Thymus (tissue), 11 donors: Measurements from ENCODE around the gene OR2G2. TPM values are rescaled to one million over a fixed set of nuclear protein-coding genes. Genes with fewer than 3 reads are reported as not detected.

ENCODE experiments used
- DNase-seq, 9 donors: peaks; one replicate each; pipeline ENCODE4 v3.0.0-alpha.2; 2013; ENCODE audit warnings: low spot score in 9 of 9, low read depth in 6 of 9, missing footprints in 1 of 9
- H3K27ac ChIP-seq, 2 donors: one replicate each; pipeline ENCODE4 v1.5.1; 2013; ENCODE audit warnings: control low read depth in 1 of 2, low read depth in 1 of 2, low read length in 1 of 2, mild to moderate bottlenecking in 1 of 2, moderate library complexity in 1 of 2
- H3K27me3 ChIP-seq, 2 donors: one replicate each; pipeline ENCODE4 v1.5.1; 2013; ENCODE audit warnings: low read length in 1 of 2; ENCODE audit not compliant: control insufficient read depth in 2 of 2, insufficient read depth in 1 of 2
- H3K36me3 ChIP-seq, 2 donors: one replicate each; pipeline ENCODE4 v1.5.1; 2013; ENCODE audit warnings: low read length in 1 of 2, mild to moderate bottlenecking in 1 of 2, moderate library complexity in 1 of 2; ENCODE audit not compliant: control insufficient read depth in 2 of 2, insufficient read depth in 2 of 2
- H3K4me1 ChIP-seq, 2 donors: one replicate each; pipeline ENCODE4 v1.5.1; 2013; ENCODE audit warnings: low read length in 2 of 2; ENCODE audit not compliant: control insufficient read depth in 2 of 2, insufficient read depth in 2 of 2
- H3K4me3 ChIP-seq, 2 donors: one replicate each; pipeline ENCODE4 v1.5.1; 2013; ENCODE audit warnings: low read length in 2 of 2, control low read depth in 1 of 2, mild to moderate bottlenecking in 1 of 2
- H3K9me3 ChIP-seq, 2 donors: one replicate each; pipeline ENCODE4 v1.5.1; 2013; ENCODE audit warnings: low read length in 1 of 2, mild to moderate bottlenecking in 1 of 2; ENCODE audit not compliant: control insufficient read depth in 2 of 2, insufficient read depth in 1 of 2
- WGBS: extraction: QIAGEN DNeasy Blood & Tissue Kit; methylation state at CpG from one replicate; pipeline ENCODE4 v1.1.7; 2013; 5-methylcytosine and 5-hydroxymethylcytosine counted together
- polyA plus RNA-seq: library from polyadenylated mRNA; stranded (reverse); fragments of 200-250 nt; gene quantifications from one replicate; pipeline ENCODE4 v1.2.3, GENCODE V29; 2013
- total RNA-seq: library from RNA; stranded (reverse); fragments of 120-200 nt; gene quantifications from one replicate; pipeline ENCODE4 v1.2.4, GENCODE V29; 2013
- donor health status: healthy.

Gene OR2G2
- total and polyA plus RNA-seq, 2 donors = 0.05 TPM; not detected in 1

DNA sequence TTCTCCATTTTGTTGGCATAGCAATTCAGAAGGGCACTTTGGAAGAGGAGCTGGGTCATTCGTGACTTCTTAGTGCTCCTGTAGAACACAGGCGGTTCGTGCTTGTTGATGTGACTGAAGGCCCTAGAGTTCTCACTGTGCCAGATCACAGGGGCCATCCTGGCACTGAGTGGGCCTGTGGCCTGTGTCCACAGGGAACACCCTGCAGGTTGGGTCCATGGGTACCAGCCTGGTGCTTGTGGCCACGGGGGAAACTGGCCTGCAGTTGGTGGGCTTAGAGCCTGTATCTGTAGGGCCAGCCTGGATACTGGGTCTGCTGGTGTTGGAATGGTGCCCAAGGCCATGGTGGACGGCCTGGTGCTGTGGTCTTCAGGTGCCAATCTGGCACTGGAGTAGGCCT lies 26.5 kb downstream of the OR2G2 start:
- no peaks in the 10 kb centered on the region for H3K36me3 ChIP-seq
- no peaks in the 10 kb centered on the region for H3K9me3 ChIP-seq
- H3K27ac ChIP-seq = no peak overlapping the region
- 95% methylated on average over 5 of the region's 5 CpGs for WGBS
- H3K4me1 ChIP-seq = no peaks in the 10 kb centered on the region
- no peak for DNase-seq
- H3K27me3 ChIP-seq = no peaks in the 10 kb centered on the region
- no peak overlapping the region for H3K4me3 ChIP-seq

DNA sequence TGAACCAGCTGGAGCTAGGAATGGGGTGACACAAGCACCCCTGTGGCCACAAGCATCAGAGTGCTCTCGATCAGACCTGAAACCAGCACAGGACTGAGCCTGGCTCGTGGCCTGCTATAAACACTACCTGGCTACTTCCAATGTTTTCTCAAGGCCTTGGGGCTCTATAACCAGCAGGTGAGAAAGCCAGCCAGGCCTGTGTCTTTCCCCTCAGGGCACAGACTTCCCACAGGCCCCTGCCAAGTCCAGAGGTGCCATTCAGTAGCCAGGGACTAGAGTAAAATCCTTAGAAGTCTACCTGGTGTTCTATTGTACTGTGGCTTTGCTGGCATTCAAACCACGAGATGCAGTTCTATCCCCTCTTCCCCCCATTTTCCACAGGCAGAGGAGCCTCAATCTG lies 39.8 kb downstream of the OR2G2 start:
- DNase-seq = no peak
- H3K4me1 ChIP-seq = no peaks in the 10 kb centered on the region
- WGBS = 63% methylated on average over 3 of the region's 3 CpGs
- H3K27ac ChIP-seq = no peak overlapping the region
- H3K4me3 ChIP-seq = no peak overlapping the region
- H3K9me3 ChIP-seq = no peaks in the 10 kb centered on the region
- no peaks in the 10 kb centered on the region for H3K36me3 ChIP-seq
- no peaks in the 10 kb centered on the region for H3K27me3 ChIP-seq

DNA sequence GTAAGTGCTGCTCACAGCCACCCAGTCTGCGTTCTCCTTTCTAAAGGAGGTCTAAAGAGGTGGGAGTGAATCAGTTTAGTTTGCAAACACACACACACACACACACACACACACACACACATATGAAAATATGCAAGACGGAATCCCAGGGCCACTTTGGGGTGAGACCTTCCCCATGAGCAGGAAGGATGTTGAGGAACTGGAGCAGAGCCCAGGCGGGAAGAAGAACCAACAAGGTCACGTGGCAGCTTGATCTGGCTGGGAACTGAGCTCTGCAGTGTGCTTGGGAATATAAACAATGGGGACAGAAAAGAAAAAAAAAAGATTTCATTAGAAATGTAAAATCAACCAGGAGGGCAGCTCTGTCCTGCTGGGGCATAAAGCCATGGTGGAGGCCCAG lies 49.9 kb downstream of the OR2G2 start:
- Histone ChIP-seq H3K36me3 (no peaks in the 10 kb centered on the region), H3K27ac (no peak overlapping the region), H3K9me3 (peaks cover 0 to 5% of the 10 kb centered on the region in 2 donors), H3K4me1 (peaks cover 0 to 7% of the 10 kb centered on the region in 2 donors), H3K27me3 (peaks cover 0 to 9% of the 10 kb centered on the region in 2 donors), H3K4me3 (no peak overlapping the region)
- DNase-seq = no peak
- WGBS = 96% methylated on average over 4 of the region's 4 CpGs

DNA sequence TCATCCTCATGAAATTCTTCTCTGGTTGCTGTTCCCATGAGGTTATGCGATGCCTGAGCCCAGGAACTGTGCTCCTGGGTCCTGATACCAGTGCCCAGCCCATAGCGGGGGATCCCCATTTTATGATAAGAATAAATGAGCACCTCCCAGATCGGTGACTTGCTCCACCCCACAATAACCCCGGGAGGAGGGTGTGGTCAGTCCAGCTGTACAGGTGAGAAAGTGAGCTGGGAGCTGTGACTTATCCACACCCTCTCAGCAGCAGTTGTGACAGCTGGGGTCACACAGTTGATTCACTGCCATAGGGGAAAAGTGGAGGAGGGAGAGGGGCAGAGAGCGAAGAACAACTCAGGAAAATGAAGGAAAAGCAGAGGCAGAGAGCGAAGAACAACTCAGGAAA lies 50.6 kb downstream of the OR2G2 start:
- Histone ChIP-seq H3K27me3 (peaks cover 0 to 9% of the 10 kb centered on the region in 2 donors), H3K4me1 (peaks cover 0 to 7% of the 10 kb centered on the region in 2 donors), H3K9me3 (peaks cover 0 to 5% of the 10 kb centered on the region in 2 donors), H3K27ac (no peak overlapping the region), H3K4me3 (no peak overlapping the region), H3K36me3 (no peaks in the 10 kb centered on the region)
- DNase-seq = no peak
- WGBS = 95% methylated on average over 6 of the region's 6 CpGs

Other genes with a start within 250 kb of the OR2G2 start
- 1.7 TPM for gene NLRP3, start 172.2 kb upstream of the OR2G2 start, total RNA-seq
- 2.6 TPM for gene NLRP3, start 172.2 kb upstream of the OR2G2 start, polyA plus RNA-seq
- gene OR2B11, start 130.3 kb upstream of the OR2G2 start, total RNA-seq = not detected
- 0.02 TPM for gene OR2B11, start 130.3 kb upstream of the OR2G2 start, polyA plus RNA-seq
- gene OR2C3, start 51.9 kb upstream of the OR2G2 start, total RNA-seq = 0.05 TPM
- gene OR2C3, start 51.9 kb upstream of the OR2G2 start, polyA plus RNA-seq = 0.02 TPM
- gene GCSAML, start 39.2 kb upstream of the OR2G2 start, total RNA-seq = 0.42 TPM
- gene GCSAML, start 39.2 kb upstream of the OR2G2 start, polyA plus RNA-seq = 0.48 TPM
- gene OR2G3, start 17.2 kb downstream of the OR2G2 start, total RNA-seq = not detected
- not detected for gene OR2G3, start 17.2 kb downstream of the OR2G2 start, polyA plus RNA-seq
- not detected for gene OR13G1, start 91.4 kb downstream of the OR2G2 start, total RNA-seq
- gene OR13G1, start 91.4 kb downstream of the OR2G2 start, polyA plus RNA-seq = not detected
- gene OR6F1, start 128.3 kb downstream of the OR2G2 start, total RNA-seq = not detected
- not detected for gene OR6F1, start 128.3 kb downstream of the OR2G2 start, polyA plus RNA-seq
- gene OR14K1, start 150.3 kb downstream of the OR2G2 start, total RNA-seq = not detected
- not detected for gene OR14K1, start 150.3 kb downstream of the OR2G2 start, polyA plus RNA-seq
- not detected for gene OR14A2, start 159.8 kb downstream of the OR2G2 start, total RNA-seq
- not detected for gene OR14A2, start 159.8 kb downstream of the OR2G2 start, polyA plus RNA-seq
- gene OR1C1, start 172.2 kb downstream of the OR2G2 start, total RNA-seq = not detected
- not detected for gene OR1C1, start 172.2 kb downstream of the OR2G2 start, polyA plus RNA-seq
- not detected for gene OR14A16, start 235.8 kb downstream of the OR2G2 start, total RNA-seq
- gene OR14A16, start 235.8 kb downstream of the OR2G2 start, polyA plus RNA-seq = not detected